Activated naive CD4-positive, alpha-beta T cell treated with anti-CD3 and anti-CD28 coated beads for 36 hours (primary cell): Measurements from ENCODE around the gene INVS. TPM values are rescaled to one million over a fixed set of nuclear protein-coding genes. Genes with fewer than 3 reads are reported as not detected.
"Not testable (repeated sequence)": the region's sequence is repeated elsewhere in the genome, so short reads cannot be mapped to it uniquely, and the experiment has no call there.

Experiments
- CTCF ChIA-PET: fragments of 350-600 bp; sonication (Branson Sonifier 250); formaldehyde crosslinking; loops from one replicate; lab custom pipeline; 2021; ENCODE audit warnings: antibody characterized with exemption; lab: Charles Lee
- DNase-seq: peaks from one replicate; pipeline ENCODE4 v3.0.0-alpha.2; 2020
- H3K27ac Mint-ChIP-seq: one replicate; pipeline ENCODE4 v1.8.0; 2021; ENCODE audit warnings: mild to moderate bottlenecking, mixed read lengths
- H3K27me3 Mint-ChIP-seq: one replicate; pipeline ENCODE4 v1.8.0; 2021; ENCODE audit warnings: low read depth, mixed read lengths
- H3K36me3 Mint-ChIP-seq: one replicate; pipeline ENCODE4 v1.8.0; 2021; ENCODE audit warnings: low read depth, mixed read lengths
- H3K4me1 Mint-ChIP-seq: one replicate; pipeline ENCODE4 v1.8.0; 2021; ENCODE audit warnings: low read depth, mixed read lengths
- H3K4me3 Mint-ChIP-seq: one replicate; pipeline ENCODE4 v1.8.0; 2021; ENCODE audit warnings: mild to moderate bottlenecking, moderate library complexity, mixed read lengths
- H3K9me3 Mint-ChIP-seq: one replicate; pipeline ENCODE4 v1.8.0; 2021; ENCODE audit warnings: mixed read lengths
- intact Hi-C: fragments of 100-400 bp; cut with micrococcal nuclease; formaldehyde crosslinking; loops from one replicate; pipeline ENCODE4 v1.15.1; 2023
- total RNA-seq, 2 experiments: library from RNA; stranded (reverse); gene quantifications; one replicate each; pipeline ENCODE4 v1.2.3, GENCODE V29; 2021

Gene INVS, protein sequence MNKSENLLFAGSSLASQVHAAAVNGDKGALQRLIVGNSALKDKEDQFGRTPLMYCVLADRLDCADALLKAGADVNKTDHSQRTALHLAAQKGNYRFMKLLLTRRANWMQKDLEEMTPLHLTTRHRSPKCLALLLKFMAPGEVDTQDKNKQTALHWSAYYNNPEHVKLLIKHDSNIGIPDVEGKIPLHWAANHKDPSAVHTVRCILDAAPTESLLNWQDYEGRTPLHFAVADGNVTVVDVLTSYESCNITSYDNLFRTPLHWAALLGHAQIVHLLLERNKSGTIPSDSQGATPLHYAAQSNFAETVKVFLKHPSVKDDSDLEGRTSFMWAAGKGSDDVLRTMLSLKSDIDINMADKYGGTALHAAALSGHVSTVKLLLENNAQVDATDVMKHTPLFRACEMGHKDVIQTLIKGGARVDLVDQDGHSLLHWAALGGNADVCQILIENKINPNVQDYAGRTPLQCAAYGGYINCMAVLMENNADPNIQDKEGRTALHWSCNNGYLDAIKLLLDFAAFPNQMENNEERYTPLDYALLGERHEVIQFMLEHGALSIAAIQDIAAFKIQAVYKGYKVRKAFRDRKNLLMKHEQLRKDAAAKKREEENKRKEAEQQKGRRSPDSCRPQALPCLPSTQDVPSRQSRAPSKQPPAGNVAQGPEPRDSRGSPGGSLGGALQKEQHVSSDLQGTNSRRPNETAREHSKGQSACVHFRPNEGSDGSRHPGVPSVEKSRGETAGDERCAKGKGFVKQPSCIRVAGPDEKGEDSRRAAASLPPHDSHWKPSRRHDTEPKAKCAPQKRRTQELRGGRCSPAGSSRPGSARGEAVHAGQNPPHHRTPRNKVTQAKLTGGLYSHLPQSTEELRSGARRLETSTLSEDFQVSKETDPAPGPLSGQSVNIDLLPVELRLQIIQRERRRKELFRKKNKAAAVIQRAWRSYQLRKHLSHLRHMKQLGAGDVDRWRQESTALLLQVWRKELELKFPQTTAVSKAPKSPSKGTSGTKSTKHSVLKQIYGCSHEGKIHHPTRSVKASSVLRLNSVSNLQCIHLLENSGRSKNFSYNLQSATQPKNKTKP
- 1 to 10 TPM; 5.7 to 7.3 TPM for total RNA-seq

DNA sequence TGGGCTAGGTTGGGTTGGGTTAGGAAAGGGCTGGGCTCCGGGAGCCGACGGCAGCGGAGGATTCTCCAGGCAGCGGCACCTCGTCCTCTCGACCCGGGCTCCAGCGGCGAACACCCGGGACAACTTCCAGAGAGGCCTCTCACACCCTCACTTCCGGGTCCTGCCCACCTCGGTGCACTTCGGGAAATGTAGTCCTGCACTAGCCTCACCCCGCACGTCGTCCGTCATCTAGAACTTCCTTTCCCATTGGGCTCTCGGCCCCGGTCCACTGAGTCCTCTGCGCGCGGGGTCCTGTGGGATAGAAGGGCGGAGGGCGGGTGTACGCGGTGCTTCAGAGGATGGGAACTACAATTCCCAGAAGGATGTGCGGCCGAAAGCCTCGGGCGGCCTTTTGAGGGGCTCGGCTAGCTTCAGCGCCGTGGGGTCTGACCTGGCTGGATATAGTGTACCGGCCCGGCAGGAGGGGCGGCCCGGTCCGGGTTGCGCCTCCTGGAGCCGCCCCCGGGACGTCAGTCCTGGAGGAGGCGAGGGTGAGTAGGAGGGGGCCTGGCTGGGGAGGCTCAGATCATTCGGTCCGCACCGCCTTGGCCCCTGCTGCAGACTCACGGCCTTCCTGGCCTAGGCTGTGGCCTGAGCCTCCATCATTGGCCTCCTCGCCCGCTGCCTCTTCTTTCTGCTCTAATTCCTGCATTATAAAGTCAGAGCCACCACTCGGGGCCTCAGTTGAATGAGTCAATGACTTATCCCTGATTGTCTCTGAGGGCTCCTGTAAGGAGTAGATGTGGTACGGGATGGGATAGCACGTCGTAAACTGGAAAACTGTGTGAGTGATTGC, at the start of gene INVS, which contains the start of gene ERP44:
Gene INVS, plus strand, starts transcription at position 357 of the 835 bp plus-strand sequence. CDS start 5,279 bp downstream, outside the sequence.
Gene ERP44, minus strand, starts transcription at position 114 of the 835 bp plus-strand sequence. CDS start 160 bp downstream, outside the sequence.
- CTCF ChIA-PET, result no interaction called here
- Mint-ChIP-seq H3K4me3 (peak within 1 kb of the TSS; percentile 97), H3K4me1 (peaks cover 29% of the 10 kb centered on the region), H3K9me3 (no peaks in the 10 kb centered on the region), H3K36me3 (peaks cover 9% of the 10 kb centered on the region), H3K27me3 (no peaks in the 10 kb centered on the region), H3K27ac (peak within 1 kb of the TSS; percentile 79)
- intact Hi-C loops, result loop anchor here (1.0 to 10.0 kb wide), 11 partner anchors 111 to 1434 kb away; partner anchors contain the start of genes MRPL50, RNF20, SEC61B and STX17
- DNase-seq, result peak; percentile 99

DNA sequence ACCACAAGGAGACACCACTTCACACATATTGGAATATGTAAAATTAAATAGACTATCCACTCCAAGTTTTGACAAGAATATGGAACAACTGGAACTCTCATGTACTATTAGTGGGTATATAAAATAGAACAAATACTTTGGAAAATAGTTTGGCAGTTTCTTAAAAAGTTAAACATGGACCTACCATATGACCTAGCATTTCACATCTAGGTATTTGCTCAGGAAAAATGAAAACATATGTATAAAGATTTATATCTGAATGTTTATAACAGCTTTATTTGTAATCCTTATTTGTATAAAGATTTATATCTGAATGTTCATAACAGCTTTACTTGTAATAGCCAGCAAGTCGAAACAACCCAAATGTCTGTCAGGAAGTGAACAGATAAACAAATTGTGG, 49.5 kb upstream of the INVS start:
- CTCF ChIA-PET, result no interaction called here
- Mint-ChIP-seq H3K36me3 (peaks cover 21% of the 10 kb centered on the region), H3K27me3 (no peaks in the 10 kb centered on the region), H3K4me3 (no peak overlapping the region), H3K27ac (no peak overlapping the region), H3K9me3 (no peaks in the 10 kb centered on the region), H3K4me1 (peaks cover 5% of the 10 kb centered on the region)
- DNase-seq, result no peak
- intact Hi-C loops, result no loop called here

DNA sequence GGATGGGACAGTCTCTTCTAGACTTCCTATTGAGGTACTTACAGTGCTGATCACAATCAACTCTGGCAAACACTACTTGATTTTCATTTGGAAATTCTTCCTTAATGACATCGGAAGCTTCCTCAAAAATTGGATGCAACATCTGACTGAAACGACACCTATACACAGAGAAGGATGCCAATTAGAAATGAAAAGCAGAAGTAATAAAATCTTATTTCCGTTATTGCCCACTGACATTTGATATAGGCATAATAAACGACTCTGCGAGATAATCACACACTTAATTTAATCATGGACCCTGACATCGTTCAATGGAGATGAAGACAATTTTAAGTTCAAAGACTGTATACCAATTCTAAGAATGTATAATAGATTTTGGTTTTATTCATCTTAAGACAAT, 46.7 kb upstream of the INVS start:
- intact Hi-C loops, result no loop called here
- CTCF ChIA-PET, result interaction anchor here (1.4 kb wide), 1 partner anchor 8 kb away, joined by 4 read pairs; no protein-coding TSS in a partner anchor
- Mint-ChIP-seq H3K27me3 (no peaks in the 10 kb centered on the region), H3K27ac (no peak overlapping the region), H3K4me3 (no peak overlapping the region), H3K9me3 (no peaks in the 10 kb centered on the region), H3K4me1 (peaks cover 2% of the 10 kb centered on the region), H3K36me3 (peaks cover 12% of the 10 kb centered on the region)
- no peak for DNase-seq

DNA sequence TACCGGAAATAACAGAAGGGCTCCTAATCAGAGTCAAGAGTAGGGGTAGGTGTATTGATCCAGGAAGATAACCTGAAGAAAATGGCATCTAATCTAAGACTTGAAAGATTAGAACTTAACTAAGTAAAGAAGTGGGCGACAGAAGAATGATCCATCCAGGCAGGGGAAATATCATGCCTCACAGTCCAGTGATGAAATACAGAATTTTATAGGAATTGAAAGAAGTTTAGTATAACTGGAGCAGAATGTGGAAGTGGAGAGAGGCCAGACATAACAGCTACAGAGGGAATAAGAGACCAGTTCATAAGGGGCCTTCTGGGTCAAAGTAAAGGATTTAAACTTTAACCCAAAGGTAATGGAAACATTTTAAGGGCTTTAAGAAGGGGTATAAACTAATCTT, 42.5 kb upstream of the INVS start:
- H3K9me3 Mint-ChIP-seq, result no peaks in the 10 kb centered on the region
- H3K4me3 Mint-ChIP-seq, result no peak overlapping the region
- intact Hi-C loops, result no loop called here
- H3K27me3 Mint-ChIP-seq, result no peaks in the 10 kb centered on the region
- DNase-seq, result no peak
- H3K27ac Mint-ChIP-seq, result no peak overlapping the region
- CTCF ChIA-PET, result no interaction called here
- H3K4me1 Mint-ChIP-seq, result peaks cover 10% of the 10 kb centered on the region
- H3K36me3 Mint-ChIP-seq, result peaks cover 3% of the 10 kb centered on the region

DNA sequence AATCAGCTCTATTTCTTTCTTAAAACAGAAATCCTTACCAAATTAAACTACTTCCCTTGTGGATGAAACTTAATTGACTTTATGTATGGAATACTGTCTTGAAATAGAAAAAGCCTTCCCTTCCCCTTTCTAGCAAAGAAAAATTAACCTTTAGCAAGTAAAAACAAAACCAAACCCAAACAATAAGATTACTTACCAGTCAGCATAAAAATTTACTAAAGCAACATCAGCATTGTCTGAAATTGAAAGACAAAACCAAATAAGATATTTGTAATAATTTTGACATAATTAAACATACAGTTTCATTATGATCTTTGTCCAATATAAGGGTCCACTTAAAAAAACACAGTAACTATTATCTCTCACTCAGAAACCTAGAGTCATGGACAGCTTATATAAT, 41.4 kb upstream of the INVS start:
- Mint-ChIP-seq H3K27me3 (no peaks in the 10 kb centered on the region), H3K27ac (no peak overlapping the region), H3K9me3 (no peaks in the 10 kb centered on the region), H3K36me3 (peaks cover 3% of the 10 kb centered on the region), H3K4me3 (no peak overlapping the region), H3K4me1 (peaks cover 10% of the 10 kb centered on the region)
- no peak for DNase-seq
- CTCF ChIA-PET, result no interaction called here
- intact Hi-C loops, result no loop called here

DNA sequence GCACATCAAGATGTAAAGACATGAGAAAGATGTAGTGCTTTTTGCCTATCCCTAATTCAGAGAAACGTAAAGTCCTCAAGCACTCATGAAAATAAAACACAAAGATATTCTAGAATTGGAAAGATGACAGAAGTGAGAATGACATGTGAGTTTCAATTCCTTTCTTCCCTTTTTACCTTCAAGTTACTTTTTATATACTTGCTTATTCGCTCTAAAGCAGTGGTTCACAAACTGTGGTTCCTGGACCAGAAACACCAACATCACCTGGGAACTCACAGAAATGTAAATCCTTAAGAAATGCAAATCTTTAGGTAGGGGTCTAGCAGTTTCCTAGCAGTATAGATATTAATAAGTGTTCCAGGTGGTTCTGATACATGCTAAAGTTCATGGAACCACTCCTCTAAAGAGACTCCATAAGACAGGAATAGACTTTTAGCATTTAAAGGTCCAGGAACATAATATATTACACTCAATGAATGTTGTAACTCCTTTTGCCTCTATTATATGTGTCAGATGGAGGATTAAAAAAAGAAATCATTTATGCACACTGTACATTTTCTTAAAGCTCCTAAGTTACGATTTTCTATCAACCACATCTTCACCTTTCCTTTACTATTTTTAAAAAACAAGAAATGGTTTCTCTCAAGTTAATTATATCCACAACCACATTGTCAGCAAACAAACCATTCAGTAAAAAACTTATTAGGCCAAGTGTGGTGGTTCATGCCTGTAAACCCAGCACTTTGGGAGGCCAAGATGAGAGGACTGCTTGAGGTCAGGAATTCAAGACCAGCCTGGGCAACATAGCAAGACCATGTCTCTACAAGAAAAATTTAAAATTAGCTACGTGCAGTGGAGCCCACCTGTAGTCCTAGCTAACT, 40.1 kb upstream of the INVS start:
- no peak overlapping the region for H3K27ac Mint-ChIP-seq
- peaks cover 3% of the 10 kb centered on the region for H3K36me3 Mint-ChIP-seq
- no peaks in the 10 kb centered on the region for H3K27me3 Mint-ChIP-seq
- H3K4me3 Mint-ChIP-seq, result no peak overlapping the region
- no peaks in the 10 kb centered on the region for H3K9me3 Mint-ChIP-seq
- no peak for DNase-seq
- H3K4me1 Mint-ChIP-seq, result peaks cover 10% of the 10 kb centered on the region
- intact Hi-C loops, result no loop called here
- CTCF ChIA-PET, result interaction anchor here (0.6 to 1.6 kb wide), 5 partner anchors 7 to 267 kb away, joined by 3 to 4 read pairs (median 3); no protein-coding TSS in a partner anchor

DNA sequence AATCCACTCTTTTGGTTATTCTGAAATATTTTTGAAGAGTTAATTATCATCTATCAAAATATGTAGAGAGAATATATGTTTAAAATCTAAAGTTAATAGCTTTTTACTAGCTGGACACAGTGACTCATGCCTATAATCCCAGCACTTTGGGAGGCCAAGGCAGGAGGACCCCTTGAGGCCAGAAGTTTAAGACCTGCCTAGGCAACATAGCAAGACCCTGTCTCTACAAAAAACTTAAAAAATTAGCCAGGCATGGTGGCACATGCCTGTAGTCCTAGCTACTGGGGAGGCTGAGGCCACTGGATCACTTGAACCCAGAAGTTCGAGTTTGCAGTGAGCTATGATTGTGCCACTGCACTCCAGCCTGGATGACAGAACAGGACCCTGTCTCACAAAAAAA, 36.4 kb upstream of the INVS start:
- H3K36me3 Mint-ChIP-seq, DNase-seq, intact Hi-C loops, H3K4me3 Mint-ChIP-seq, H3K27me3 Mint-ChIP-seq, CTCF ChIA-PET, H3K27ac Mint-ChIP-seq, H3K9me3 Mint-ChIP-seq: not testable (repeated sequence)
- peaks cover 15% of the 10 kb centered on the region for H3K4me1 Mint-ChIP-seq

DNA sequence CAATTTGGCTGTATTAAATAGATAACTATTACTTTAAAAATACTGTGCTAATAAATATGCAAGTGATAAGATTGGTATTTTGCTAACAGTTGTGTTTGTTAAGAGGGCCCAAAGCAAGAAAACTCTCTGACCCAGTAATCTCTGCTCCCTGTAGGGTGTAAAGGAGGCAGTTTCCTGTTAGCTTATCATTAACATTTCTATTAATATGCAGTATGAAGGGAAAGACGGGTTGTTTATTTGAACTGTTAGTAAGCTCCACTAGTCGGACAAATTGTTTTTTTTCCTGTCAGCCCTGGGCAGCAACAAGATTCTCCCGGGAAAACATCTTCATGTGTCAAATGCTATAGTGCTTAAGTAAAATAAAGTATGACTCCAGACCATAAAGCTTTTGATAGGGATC, 35.9 kb upstream of the INVS start:
- Mint-ChIP-seq H3K27me3 (no peaks in the 10 kb centered on the region), H3K9me3 (no peaks in the 10 kb centered on the region), H3K4me1 (peaks cover 15% of the 10 kb centered on the region), H3K4me3 (no peak overlapping the region), H3K36me3 (peaks cover 3% of the 10 kb centered on the region), H3K27ac (no peak overlapping the region)
- CTCF ChIA-PET, result no interaction called here
- DNase-seq, result no peak
- intact Hi-C loops, result no loop called here

DNA sequence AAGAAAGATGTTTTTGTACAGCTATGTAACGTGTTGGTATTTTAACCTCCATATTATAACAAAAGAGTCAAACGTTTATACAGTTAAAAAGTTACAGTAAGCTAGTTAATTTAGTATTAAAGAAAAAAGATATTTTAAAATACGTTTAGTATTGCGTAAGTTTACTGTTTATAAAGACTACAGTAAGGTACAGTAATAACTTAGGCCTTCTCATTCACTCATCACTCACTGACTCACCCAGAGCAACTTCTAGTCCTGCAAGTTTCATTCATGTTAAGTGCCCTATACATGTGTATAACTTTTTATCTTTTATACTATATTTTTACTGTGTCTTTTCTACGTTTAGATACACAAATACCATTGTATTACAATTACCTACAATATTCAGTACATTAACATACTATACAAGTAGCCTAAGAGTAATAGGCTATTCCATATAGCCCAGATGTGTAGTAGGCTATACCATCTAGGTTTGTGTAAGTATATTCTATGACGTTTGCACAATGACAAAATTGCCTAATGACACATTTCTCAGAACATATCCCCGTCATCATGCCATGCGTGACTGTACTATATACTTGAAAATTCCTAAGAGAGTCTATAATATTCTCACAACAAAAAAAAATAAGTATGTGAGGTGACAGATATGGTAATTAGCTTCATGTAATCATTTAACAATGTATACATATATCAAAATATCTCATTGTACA, 34.0 kb upstream of the INVS start:
- DNase-seq, result no peak
- Mint-ChIP-seq H3K9me3 (no peaks in the 10 kb centered on the region), H3K4me1 (peaks cover 7% of the 10 kb centered on the region), H3K36me3 (peaks cover 2% of the 10 kb centered on the region), H3K4me3 (no peak overlapping the region), H3K27me3 (no peaks in the 10 kb centered on the region), H3K27ac (no peak overlapping the region)
- intact Hi-C loops, result no loop called here
- CTCF ChIA-PET, result interaction anchor here (0.6 to 1.1 kb wide), 3 partner anchors 24 to 170 kb away, joined by 3 to 4 read pairs (median 3); no protein-coding TSS in a partner anchor

DNA sequence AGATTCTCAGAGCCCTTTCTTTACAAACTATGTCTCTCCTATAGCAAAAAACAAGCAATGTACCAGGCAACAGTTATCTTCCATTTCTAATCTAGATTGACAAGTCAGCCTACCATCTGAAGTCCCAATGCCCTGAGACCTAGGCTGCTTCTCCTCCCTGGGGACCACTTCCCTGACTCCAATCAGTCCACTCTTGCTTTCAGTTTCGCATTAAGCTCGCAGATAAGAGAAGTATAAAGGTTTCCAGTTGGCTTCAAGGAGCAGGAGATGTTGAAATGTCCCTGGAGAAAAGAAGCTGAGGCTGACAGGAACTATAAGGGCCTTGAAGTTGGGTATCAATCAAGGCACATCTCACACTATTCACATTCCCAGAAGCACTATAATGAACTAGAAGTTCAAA, 32.5 kb upstream of the INVS start:
- intact Hi-C loops, result no loop called here
- Mint-ChIP-seq H3K27ac (no peak overlapping the region), H3K36me3 (peaks cover 2% of the 10 kb centered on the region), H3K4me3 (no peak overlapping the region), H3K4me1 (peaks cover 15% of the 10 kb centered on the region), H3K27me3 (no peaks in the 10 kb centered on the region), H3K9me3 (no peaks in the 10 kb centered on the region)
- DNase-seq, result no peak
- CTCF ChIA-PET, result interaction anchor here (0.6 kb wide), 1 partner anchor 667 kb away, joined by 3 read pairs; no protein-coding TSS in a partner anchor
